Left kidney (tissue), 2 donors: ENCODE data around the gene FSTL4. TPM values are rescaled to one million over a fixed set of nuclear protein-coding genes. Genes with fewer than 3 reads are reported as not detected.
"Not testable (repeated sequence)": the region's sequence is repeated elsewhere in the genome, so short reads cannot be mapped to it uniquely, and the experiment has no call there.

Source experiments
- DNase-seq: peaks from one replicate; pipeline ENCODE4 v3.0.0-alpha.2; 2013
- polyA plus RNA-seq: library from polyadenylated mRNA; unstranded; fragments of 120-200 nt; gene quantifications from one replicate; pipeline ENCODE4 v1.2.1, GENCODE V29; 2013; ENCODE audit not compliant: insufficient read length

Gene FSTL4
- polyA plus RNA-seq, 1 donor, result 0.91 TPM

DNA sequence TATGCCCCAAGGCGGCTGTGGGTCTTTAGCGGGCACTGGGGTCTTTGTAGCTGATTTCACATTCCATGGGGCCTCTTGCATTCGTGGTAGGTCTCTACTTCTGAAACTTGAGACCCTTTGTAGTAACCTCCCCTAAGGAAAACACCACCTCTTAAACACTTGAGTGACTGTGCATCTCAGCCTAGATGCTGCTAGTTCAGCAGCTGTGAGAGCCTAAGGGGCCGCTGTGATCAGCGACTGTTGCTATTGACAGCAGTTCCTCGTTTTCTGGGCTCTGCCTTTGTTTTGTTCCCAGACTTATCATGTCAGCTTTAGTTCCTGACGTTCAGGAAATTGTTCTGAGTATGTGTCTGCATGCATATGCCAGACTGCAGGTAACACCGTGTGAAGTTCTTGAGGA, 389.4 kb downstream of the FSTL4 start:
- DNase-seq, result peak; percentile 57

DNA sequence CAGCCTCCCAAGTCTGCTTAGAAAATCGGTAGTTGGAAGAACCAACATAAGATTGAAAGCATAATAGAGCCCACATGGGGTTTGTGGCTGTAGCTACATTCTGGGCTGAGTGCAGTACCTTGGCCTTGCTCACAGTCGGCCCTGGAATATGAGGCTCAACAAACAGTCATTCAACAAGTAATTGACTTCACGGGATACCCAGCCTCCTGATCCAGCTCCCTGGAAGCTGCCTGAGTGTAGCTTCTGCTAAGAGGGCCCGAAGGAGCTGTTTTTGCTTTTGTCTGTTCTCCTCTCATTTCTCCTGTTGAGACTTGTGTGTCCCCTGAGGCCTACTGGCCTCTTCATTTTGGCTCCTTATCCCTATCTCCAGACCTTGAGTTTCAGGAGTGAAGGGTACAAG, 389.8 kb downstream of the FSTL4 start:
- DNase-seq, result no peak

DNA sequence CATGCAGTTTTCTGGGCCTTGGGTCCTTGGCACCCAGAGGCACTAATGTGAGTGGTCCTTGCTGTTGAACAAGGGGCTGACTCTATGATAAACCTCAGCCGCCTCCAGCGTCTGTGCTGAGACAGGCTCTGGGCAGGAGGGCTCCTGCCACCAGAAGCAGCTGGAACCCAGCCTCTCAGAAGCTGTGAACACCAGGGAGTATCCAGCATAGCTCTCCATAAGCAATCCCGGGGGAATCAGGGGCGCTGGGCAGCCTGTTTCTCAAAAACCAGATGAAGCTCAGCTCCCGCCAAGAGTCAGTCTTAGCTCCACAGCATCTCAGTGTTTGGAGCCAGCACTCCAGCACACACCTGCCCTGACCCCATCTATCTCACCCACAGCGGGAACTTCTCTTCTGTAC, 390.3 kb downstream of the FSTL4 start:
- DNase-seq, result no peak

DNA sequence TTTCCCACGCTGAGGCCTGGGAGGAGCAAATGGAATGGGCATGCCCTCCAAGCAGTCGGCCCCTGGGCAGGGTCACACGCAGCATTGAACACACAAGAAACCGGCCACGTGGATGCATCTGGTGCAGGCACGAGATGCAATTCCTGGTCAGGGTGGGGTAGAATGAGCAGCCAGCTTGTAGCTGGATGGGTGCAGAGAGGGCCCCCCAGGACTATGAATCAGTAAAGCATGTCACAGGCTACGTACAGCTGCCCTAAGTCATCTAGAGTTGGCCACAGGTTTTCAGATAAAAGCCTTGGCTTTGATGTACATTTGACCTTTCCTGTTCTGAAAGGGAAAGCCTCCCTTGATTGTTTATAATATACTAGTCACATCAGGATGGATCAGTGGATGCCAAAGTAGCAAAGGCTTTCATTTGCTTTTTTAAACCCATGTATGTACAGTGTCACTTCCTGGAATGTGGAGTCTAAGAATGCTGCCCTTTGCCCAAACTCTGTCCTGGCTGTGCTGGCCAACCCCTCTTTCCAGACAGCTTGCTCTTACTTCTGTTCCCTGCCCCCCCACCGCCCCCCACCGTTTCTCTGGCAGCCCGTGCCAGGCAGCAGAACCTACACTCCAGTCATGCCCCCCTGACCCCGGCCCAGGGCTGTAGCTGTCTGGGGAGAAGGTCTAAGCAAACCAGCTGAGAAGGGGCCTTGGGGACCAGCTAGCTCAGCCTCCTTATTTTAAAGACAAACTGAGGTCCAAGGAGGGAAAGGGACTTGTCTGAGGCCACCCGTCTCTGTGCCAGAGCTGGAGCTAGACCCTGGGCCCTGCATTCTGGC, 391.3 kb downstream of the FSTL4 start:
- DNase-seq, result no peak

DNA sequence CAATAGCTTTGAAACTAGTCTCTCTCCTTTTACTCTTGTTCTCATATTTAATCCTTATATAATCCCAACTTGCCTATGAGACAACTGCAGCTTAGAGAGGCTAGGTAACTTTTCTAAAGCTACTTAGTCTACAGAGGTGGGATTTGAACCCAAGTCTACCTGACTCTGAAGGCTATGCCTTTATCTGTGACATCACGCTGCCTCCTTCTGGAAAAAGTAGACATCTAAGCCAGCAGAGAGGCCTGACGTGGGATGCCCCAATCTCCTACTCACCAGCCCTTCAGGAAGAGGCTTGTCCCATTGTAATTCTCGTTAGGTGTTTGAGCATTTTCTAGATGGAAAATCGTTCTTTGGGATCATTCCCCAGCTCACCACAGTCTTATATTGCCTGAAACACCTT, 393.0 kb downstream of the FSTL4 start:
- DNase-seq, result no peak

DNA sequence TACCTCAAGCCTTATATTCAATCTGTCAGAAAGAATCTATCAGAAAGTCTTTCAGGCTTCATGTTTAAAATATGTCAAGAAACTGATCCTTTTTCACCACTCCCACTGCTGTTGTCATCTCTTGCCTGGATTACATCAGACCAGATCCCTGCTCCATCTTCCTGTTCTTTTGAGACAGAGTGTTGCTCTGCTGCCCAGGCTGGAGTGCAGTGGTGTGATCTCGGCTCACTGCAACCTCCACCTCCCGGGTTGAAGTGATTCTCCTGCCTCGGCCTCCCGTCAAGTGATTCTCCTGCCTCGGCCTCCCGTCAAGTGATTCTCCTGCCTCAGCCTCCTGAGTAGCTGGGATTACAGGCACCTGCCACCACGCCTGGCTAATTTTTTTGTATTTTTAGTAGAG, 396.2 kb downstream of the FSTL4 start:
- DNase-seq, result not testable (repeated sequence)

DNA sequence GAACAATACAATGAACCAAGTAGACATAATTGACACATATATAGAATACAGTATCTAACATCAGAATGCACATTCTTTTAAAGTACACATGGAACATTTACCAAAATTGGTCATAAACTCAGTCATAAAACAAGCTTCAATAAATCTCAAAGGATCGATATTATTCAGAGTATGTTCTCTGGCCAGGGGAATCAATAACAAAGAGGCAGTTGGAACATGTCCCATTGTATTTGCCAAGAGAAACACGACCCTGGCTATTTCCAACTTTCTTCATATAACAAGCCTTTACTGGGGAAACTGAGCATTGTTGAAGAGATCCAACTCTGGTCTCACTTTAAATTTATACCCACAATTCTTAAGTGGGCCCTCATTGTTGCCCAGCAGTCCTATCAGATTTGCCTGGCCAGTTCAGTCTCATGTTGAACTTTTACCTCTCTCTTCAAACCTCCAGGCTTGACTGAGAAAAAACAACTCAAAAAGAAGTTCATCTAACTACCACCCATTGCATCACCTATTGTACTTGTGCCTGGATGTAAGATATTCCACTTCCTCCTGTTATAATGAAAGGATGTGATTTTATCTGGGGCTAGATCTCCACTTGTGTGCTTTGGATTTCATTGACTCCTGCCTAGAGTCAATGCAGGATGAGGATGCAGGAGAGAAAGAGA, 398.1 kb downstream of the FSTL4 start:
- DNase-seq, result no peak

DNA sequence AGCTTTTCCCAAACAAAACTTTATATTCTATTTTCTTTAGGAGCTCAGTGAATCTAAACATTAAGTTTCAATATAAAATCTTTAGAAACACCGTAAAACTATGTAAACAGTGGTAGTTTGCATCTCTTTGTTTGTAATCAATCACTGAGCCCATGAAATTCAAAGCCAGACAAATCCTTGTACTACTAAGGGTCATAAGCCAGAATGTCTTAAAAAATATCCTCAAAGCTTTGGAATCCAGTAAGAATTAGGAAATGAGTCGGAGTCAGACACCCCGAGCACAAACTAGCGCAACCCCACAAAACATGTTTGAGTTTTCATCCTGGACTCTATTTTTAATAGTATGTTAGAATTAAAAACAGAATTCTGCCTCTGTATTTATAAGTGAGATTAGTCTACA, 406.7 kb downstream of the FSTL4 start:
- DNase-seq, result no peak

DNA sequence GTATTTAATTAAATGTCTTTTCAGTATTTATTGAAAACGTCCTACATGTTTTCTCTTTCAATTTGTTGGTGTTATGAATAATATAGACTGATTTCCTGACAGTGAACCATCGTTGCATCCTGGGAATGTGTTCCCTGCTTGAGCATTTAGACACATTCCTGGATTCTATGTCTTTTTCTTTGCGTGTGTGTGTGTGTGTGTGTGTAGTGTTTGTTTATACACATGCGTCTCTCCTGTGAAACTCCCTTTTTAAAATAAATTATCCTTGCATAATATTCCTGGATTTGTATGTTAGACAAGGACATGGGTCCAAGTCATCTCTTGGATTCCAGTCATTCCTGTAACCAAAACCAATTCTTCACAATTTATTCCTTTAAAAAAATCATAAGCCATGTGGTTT, 407.1 kb downstream of the FSTL4 start:
- DNase-seq, result no peak

DNA sequence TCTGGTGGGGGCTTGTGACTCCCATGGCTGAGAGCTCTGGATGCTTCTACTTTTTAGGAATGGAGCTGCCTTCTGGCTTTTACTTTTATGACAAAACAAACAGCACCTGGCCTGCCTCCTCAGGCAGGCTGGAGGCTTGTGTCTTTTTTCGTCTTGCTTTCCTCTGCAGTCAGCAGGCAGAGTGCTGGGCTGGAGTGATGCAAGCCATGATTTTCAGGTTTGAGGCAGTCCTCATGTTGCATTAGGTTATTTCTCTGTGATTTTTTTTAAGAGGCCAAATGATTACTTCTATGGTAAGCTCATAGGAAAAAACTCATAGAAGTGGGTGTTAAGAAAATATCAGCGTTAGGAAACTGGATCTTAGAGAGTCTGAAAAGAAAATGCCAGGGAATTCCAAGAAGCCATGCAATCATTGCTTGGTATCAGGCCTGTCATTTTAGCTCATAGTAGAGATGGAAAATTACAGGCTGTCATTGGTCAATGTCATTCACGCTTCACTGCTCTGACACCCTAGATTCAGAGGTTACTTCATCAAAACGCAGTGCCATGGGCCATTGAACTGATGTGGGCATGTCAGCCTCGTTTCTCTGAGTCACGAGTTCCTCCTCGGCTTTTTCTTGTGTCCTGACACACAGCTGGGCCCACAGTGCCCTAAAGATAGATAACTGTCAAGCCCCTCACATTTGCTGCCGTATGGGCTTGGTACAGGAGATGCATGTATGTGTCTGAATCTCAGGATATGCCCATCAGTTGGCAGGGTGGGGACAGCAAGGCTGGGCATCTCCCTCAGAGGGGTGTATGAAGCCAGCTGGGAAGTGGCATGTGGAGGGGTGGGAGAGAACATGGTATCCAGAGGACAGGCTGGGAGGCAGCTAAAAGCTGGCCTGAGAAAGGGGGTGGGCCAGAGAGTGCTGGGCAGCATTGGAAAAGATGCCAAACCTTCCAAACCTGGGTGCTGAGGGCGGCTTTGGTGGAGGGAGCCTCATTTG, 408.7 kb downstream of the FSTL4 start:
- no peak for DNase-seq

DNA sequence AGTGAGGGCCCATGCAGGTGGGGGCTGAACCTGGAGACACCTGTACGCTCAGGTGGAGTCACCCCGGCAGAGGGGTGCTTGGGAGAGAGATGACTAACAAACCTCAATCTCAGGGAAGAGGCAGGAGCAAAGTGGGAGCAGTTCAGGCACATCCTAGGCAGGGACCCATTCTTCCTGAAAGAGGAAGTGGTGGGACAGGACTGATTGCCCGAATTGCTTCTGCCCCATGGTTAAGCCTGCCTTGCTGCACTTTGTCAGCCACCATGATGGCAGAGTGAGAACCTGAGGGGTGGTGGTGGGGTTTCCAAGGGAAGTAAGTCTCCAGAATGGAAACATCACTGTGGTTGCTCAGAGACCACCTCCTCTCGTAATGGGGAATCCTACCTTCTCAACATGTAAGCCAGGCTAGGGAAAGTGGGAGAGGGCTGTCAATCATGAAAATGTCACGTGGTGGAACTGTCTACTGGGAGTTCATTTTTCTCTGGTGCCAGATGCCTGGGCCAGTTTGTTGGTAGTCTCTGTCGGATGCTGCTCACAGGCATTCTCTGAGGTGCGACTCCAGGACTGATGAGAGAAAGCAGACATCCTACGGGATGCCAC, 410.2 kb downstream of the FSTL4 start:
- no peak for DNase-seq

DNA sequence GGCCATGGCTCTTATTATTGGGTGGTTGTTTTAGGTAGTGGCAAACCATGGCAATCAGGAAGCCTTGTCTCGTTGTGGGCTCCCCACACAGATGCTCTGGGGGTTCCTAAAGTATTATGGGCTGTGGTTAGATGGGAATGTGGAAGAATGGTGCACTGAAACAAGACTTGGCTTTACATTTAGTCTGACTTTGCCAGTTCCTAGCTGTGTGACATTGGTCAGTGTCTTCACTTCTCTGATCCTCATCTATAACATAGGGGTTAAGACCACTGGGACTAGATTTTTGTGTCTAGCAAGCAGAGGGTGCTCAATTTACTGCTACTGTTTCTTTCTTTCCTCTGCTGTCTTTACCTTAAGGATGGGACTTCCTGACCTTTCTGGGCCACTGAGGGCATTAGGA, 411.0 kb downstream of the FSTL4 start:
- no peak for DNase-seq

DNA sequence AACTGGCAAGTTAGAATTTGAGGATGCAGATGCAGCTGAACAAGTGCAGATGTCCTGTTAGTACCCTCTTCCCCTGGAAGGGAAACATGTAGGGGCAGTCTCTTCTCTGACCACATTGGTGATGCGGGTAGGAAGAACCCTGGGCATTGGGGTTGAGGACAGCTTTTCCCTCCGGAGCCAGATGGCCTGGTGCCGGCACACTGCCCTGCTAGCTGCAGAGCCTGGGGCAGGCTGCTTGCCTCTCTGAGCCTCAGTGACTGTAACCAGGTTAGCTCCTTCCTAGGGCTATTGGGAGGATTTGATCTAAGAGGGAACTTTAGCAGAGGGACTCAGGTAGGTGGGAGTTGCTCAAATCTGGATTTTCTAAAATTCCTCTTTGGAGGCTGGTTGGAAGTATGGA, 412.1 kb downstream of the FSTL4 start:
- DNase-seq, result no peak

DNA sequence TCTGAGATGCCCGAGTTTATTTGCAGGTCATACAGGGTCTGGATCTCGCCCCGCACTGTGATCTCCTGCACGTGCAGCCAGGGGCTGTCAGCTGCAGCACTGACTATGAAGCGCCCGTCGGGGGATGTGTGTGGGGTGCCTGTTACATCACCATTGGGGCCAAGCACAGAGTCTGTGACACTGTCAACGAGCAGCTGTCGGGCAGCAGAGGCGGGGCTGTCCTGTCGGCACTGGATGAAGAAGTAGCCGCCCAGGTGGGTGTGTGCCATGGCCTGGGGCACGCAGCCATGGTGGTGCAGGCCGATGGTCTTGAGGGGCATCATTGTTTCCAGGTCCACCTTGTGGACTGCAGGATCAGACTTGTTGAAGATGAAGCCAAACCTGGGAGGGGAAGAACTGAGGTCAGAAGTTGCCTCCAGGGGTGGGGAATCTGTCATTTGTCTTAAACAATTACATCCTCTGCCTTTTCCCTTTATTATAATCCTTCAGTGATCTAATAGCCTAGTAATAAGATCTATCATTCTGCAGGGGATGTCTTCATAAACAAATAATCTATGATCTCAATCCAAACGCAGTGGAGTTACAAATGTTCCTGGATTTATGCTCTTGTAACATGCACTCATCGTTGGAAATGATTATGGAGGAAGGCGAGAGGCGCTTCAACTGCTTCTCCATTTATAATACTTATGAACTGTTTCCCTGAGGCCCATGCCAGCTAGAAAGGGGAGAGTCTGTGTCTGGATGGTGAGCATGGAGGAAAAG, 412.7 kb downstream of the FSTL4 start:
- no peak for DNase-seq

DNA sequence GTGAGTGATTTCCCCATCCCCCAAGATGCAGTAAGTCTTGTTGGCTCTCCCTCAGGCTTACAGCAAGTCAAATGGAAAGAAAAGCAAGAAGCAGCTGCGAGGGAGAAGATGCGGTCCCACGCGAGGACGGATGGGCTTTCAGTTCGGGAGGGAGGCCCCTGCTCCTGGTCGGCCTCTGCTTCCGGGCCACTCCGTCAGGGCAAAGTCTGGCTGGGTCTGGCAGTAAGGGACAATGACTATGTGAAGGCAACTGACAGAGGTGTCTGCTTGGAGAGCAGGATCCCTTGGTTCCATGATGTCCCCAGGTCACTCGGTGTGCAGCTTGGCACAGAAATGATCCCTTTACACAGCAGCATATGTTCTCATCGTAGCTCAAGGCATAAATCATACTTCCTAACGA, 413.8 kb downstream of the FSTL4 start:
- DNase-seq, result no peak

DNA sequence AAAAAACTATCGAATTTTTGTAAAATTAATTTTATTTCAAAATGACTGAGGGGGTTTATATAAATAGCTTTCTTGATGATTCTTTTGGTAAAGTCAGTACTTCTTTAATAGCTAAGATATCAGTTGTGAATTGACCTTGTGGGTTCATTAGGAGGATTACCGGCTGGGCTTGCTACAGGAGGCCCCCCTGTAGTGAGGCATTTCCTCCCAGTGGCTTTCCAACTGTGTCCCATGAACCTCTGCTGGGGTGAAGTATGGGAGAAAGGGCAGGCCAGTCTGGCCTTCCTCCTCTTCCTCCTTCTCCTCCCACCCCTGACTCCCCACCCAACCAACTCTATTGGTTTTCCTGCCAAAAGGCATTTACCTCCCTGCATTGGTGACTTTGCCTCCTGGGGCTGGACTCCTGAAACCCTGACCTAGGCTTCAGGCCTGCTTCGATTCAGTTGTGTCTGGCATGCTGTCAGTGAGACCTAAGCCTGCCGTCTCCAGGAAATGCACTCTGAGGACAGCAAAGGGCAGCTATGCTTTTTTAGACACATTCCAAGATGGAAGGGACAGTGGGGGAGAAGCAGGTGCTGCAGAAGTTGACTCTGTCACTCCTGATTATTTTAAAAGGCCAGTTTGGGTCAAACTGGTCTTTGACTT, 415.8 kb downstream of the FSTL4 start:
- DNase-seq, result no peak

DNA sequence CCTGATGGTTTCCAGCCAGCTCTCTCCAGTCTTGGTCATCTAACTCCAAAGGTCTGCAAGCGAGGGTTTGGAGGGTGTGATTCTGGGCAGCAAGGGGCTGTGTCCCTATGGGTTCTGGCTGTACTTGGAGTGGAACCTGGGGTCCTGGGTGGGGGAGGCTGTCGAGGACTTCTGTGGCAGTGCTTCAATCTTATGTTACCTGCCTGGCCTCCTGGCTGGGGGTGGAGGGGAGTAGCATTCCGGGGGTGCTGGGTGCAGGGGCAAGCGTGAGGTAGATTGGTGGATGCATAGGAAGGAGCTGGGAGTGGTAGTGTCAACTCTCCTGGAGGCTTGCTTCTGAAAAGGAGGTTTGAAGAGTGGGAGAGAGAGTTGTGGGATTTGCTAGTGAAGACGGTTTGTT, 417.1 kb downstream of the FSTL4 start:
- no peak for DNase-seq

DNA sequence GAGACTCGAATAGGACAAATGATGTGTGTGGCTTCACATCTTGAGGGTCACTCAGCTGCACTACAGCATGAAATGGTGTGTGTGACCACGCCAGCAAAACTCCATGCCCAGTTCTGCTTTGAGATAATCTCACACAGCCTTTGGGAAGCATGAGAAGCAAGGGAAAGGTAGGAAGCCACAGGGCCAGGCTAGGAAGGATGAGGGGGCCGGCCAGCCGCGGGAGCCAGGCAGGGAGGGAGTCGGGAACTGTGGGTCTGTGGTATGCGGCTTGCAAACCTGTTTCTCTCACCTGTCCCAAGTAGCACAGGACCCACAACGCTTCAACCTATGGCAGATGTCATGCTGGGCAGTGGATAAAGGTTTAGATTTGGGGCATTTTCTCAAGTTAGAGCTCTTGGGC, 418.5 kb downstream of the FSTL4 start:
- DNase-seq, result no peak

DNA sequence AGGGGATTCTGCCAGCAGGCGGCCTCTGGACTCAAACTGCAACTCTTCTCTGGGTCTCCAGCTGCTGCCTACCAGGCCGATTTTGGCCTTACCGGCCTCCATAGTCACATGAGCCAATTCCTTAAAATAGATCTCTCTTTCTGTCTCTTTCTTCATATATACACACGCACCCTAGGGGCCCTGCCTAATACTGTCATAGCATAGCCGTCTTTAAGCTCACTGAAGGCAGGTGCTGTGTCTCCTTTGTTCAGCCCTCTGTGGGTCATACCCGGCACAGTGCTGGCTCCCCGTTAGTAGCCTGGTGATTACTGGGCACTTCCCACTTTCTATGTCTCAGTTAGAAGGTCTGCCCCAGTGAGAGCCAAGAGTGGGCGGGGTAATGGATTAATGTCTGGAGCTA, 419.6 kb downstream of the FSTL4 start:
- DNase-seq, result no peak

DNA sequence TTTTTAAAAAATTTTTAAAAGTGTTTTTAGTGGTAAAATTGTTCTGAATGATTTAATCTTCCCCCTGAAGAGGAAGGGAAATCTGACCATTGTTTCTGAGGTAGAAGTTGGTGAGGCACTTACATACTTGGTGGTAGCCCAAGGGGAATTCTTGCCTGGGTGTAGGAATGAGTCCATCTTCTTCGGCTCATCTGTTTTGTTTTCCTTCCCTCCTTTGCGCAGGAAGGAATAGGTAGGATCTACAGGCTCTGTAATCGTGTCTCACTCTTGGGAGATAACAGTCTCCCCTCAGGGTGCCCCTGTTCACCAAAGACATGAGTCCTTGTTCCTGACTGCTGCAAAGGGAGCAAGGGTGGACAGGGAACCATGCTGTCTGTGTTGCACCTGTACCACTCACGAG, 422.5 kb downstream of the FSTL4 start:
- DNase-seq, result no peak

DNA sequence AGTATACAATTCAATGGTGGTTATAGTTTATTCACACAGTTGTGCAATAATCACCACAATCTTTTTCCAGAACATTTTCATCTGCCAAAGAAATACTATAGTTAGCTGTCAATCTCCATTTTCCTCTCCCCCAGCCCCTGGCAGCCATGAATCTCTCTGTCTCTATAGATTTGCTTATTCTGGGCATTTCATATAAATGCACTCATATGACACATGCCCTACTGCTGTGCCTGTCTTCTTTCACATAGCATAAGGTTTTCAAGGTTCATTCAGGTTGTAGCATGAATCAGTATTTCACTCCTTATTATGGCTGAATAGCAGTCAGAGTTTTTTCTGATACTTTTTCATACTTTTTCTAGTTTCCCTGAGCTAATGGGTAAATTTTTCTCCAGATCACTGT, 432.9 kb downstream of the FSTL4 start:
- no peak for DNase-seq
